Memory B cell (primary cell): Measurements from ENCODE around the gene CHCHD6.

Experiments
- ATAC-seq: fragments of 150-1000 bp; cut with Tn5 transposase; 2 replicates; pipeline ENCODE4 v1.10.0; 2021; ENCODE audit warnings: low read depth, mild to moderate bottlenecking, moderate library complexity
- DNase-seq, 2 donors: peaks; one replicate each; pipeline ENCODE4 v3.0.0; 2022; ENCODE audit warnings: low spot score in 2 of 2
- H3K27ac Mint-ChIP-seq: one replicate; pipeline ENCODE4 v1.8.0; 2022; ENCODE audit warnings: mild to moderate bottlenecking, moderate library complexity, mixed read lengths
- H3K27me3 Mint-ChIP-seq: one replicate; pipeline ENCODE4 v1.8.0; 2022; ENCODE audit warnings: mixed read lengths
- H3K36me3 Mint-ChIP-seq: one replicate; pipeline ENCODE4 v1.8.0; 2022; ENCODE audit warnings: mild to moderate bottlenecking, mixed read lengths
- H3K4me1 Mint-ChIP-seq: one replicate; pipeline ENCODE4 v1.8.0; 2022; ENCODE audit warnings: mixed read lengths
- H3K4me3 Mint-ChIP-seq: one replicate; pipeline ENCODE4 v1.8.0; 2022; ENCODE audit warnings: mild to moderate bottlenecking, moderate library complexity, mixed read lengths
- H3K9me3 Mint-ChIP-seq: one replicate; pipeline ENCODE4 v1.8.0; 2022; ENCODE audit warnings: mixed read lengths

CHCHD6 gene

GRCh38 chr3:126959136-126959920, 255.3 kb downstream of the CHCHD6 start:
- no peak for DNase-seq
- H3K27ac Mint-ChIP-seq = no peak overlapping the region
- H3K4me1 Mint-ChIP-seq = peaks cover 6% of the 10 kb centered on the region
- peaks cover 19% of the 10 kb centered on the region for H3K36me3 Mint-ChIP-seq
- no peak for ATAC-seq
- no peak overlapping the region for H3K4me3 Mint-ChIP-seq
- no peaks in the 10 kb centered on the region for H3K27me3 Mint-ChIP-seq
- no peaks in the 10 kb centered on the region for H3K9me3 Mint-ChIP-seq

- peaks cover 19% of the 10 kb centered on the region for H3K36me3 Mint-ChIP-seq
- H3K27me3 Mint-ChIP-seq = peaks cover 1% of the 10 kb centered on the region
- no peaks in the 10 kb centered on the region for H3K9me3 Mint-ChIP-seq
- ATAC-seq (no peak), DNase-seq (no peak)
- H3K4me1 Mint-ChIP-seq = peaks cover 3% of the 10 kb centered on the region
- no peak overlapping the region for H3K27ac Mint-ChIP-seq
- H3K4me3 Mint-ChIP-seq = no peak overlapping the region
Observed at GRCh38 chr3:126959921-126960603, 256.0 kb downstream of the CHCHD6 start.

- H3K36me3 Mint-ChIP-seq = peaks cover 19% of the 10 kb centered on the region
- H3K27ac Mint-ChIP-seq = no peak overlapping the region
- peaks cover 3% of the 10 kb centered on the region for H3K4me1 Mint-ChIP-seq
- no peaks in the 10 kb centered on the region for H3K9me3 Mint-ChIP-seq
- ATAC-seq (no peak), DNase-seq (no peak)
- peaks cover 1% of the 10 kb centered on the region for H3K27me3 Mint-ChIP-seq
- H3K4me3 Mint-ChIP-seq = no peak overlapping the region
Observed at GRCh38 chr3:126960604-126960995, 256.6 kb downstream of the CHCHD6 start.

GRCh38 chr3:126961191-126961790, 257.3 kb downstream of the CHCHD6 start:
- H3K36me3 Mint-ChIP-seq = peaks cover 19% of the 10 kb centered on the region
- DNase-seq (no peak), ATAC-seq (peak; percentile 34)
- no peak overlapping the region for H3K27ac Mint-ChIP-seq
- H3K27me3 Mint-ChIP-seq = peaks cover 3% of the 10 kb centered on the region
- H3K9me3 Mint-ChIP-seq = no peaks in the 10 kb centered on the region
- no peak overlapping the region for H3K4me3 Mint-ChIP-seq
- peaks cover 3% of the 10 kb centered on the region for H3K4me1 Mint-ChIP-seq

GRCh38 chr3:126961791-126962461, 257.9 kb downstream of the CHCHD6 start:
- peaks cover 19% of the 10 kb centered on the region for H3K36me3 Mint-ChIP-seq
- no peak overlapping the region for H3K4me3 Mint-ChIP-seq
- H3K9me3 Mint-ChIP-seq = no peaks in the 10 kb centered on the region
- DNase-seq (no peak), ATAC-seq (no peak)
- H3K4me1 Mint-ChIP-seq = peaks cover 3% of the 10 kb centered on the region
- no peak overlapping the region for H3K27ac Mint-ChIP-seq
- H3K27me3 Mint-ChIP-seq = peaks cover 3% of the 10 kb centered on the region

- Mint-ChIP-seq H3K27me3 (peaks cover 5% of the 10 kb centered on the region), H3K9me3 (no peaks in the 10 kb centered on the region), H3K36me3 (peaks cover 19% of the 10 kb centered on the region), H3K4me3 (no peak overlapping the region), H3K27ac (no peak overlapping the region), H3K4me1 (peaks cover 3% of the 10 kb centered on the region)
- ATAC-seq = no peak
- no peak for DNase-seq
Observed at GRCh38 chr3:126962756-126963155, 258.7 kb downstream of the CHCHD6 start.

- H3K27ac Mint-ChIP-seq = no peak overlapping the region
- ATAC-seq = no peak
- H3K9me3 Mint-ChIP-seq = no peaks in the 10 kb centered on the region
- H3K4me3 Mint-ChIP-seq = no peak overlapping the region
- peaks cover 5% of the 10 kb centered on the region for H3K27me3 Mint-ChIP-seq
- DNase-seq = no peak
- peaks cover 17% of the 10 kb centered on the region for H3K36me3 Mint-ChIP-seq
- H3K4me1 Mint-ChIP-seq = peaks cover 3% of the 10 kb centered on the region
Observed at GRCh38 chr3:126963261-126964190, 259.5 kb downstream of the CHCHD6 start.

- ATAC-seq (no peak), DNase-seq (no peak)
- Mint-ChIP-seq H3K27ac (no peak overlapping the region), H3K36me3 (peaks cover 12% of the 10 kb centered on the region), H3K4me3 (no peak overlapping the region), H3K4me1 (peaks cover 4% of the 10 kb centered on the region), H3K27me3 (peaks cover 5% of the 10 kb centered on the region), H3K9me3 (no peaks in the 10 kb centered on the region)
Observed at GRCh38 chr3:126964261-126964660, 260.2 kb downstream of the CHCHD6 start.

GRCh38 chr3:126964950-126965349, 260.9 kb downstream of the CHCHD6 start:
- no peaks in the 10 kb centered on the region for H3K9me3 Mint-ChIP-seq
- H3K4me1 Mint-ChIP-seq = peaks cover 5% of the 10 kb centered on the region
- ATAC-seq (no peak), DNase-seq (no peak)
- peaks cover 10% of the 10 kb centered on the region for H3K36me3 Mint-ChIP-seq
- H3K27me3 Mint-ChIP-seq = peaks cover 5% of the 10 kb centered on the region
- no peak overlapping the region for H3K4me3 Mint-ChIP-seq
- no peak overlapping the region for H3K27ac Mint-ChIP-seq

GRCh38 chr3:126965526-126966080, 261.6 kb downstream of the CHCHD6 start:
- Mint-ChIP-seq H3K4me3 (no peak overlapping the region), H3K27me3 (peaks cover 8% of the 10 kb centered on the region), H3K27ac (no peak overlapping the region), H3K36me3 (peaks cover 4% of the 10 kb centered on the region), H3K9me3 (no peaks in the 10 kb centered on the region), H3K4me1 (peaks cover 2% of the 10 kb centered on the region)
- ATAC-seq (no peak), DNase-seq (no peak)

GRCh38 chr3:126967386-126967785, 263.3 kb downstream of the CHCHD6 start:
- Mint-ChIP-seq H3K36me3 (peaks cover 4% of the 10 kb centered on the region), H3K27ac (no peak overlapping the region), H3K4me3 (no peak overlapping the region), H3K27me3 (peaks cover 8% of the 10 kb centered on the region), H3K4me1 (peaks cover 6% of the 10 kb centered on the region), H3K9me3 (no peaks in the 10 kb centered on the region)
- DNase-seq = no peak
- ATAC-seq = no peak

GRCh38 chr3:126968391-126969390, 264.7 kb downstream of the CHCHD6 start:
- DNase-seq = no peak
- no peak overlapping the region for H3K4me3 Mint-ChIP-seq
- H3K4me1 Mint-ChIP-seq = peaks cover 6% of the 10 kb centered on the region
- no peak for ATAC-seq
- no peak overlapping the region for H3K27ac Mint-ChIP-seq
- no peaks in the 10 kb centered on the region for H3K36me3 Mint-ChIP-seq
- H3K9me3 Mint-ChIP-seq = no peaks in the 10 kb centered on the region
- peaks cover 14% of the 10 kb centered on the region for H3K27me3 Mint-ChIP-seq
